Inferior parietal cortex (tissue), 1 donor: ENCODE measurements around the gene GRIN1.

Experiments used
- DNase-seq: peaks from one replicate; pipeline ENCODE4 v3.0.0-alpha.2; 2016; ENCODE audit errors: extremely low spot score

GRIN1 gene

DNA sequence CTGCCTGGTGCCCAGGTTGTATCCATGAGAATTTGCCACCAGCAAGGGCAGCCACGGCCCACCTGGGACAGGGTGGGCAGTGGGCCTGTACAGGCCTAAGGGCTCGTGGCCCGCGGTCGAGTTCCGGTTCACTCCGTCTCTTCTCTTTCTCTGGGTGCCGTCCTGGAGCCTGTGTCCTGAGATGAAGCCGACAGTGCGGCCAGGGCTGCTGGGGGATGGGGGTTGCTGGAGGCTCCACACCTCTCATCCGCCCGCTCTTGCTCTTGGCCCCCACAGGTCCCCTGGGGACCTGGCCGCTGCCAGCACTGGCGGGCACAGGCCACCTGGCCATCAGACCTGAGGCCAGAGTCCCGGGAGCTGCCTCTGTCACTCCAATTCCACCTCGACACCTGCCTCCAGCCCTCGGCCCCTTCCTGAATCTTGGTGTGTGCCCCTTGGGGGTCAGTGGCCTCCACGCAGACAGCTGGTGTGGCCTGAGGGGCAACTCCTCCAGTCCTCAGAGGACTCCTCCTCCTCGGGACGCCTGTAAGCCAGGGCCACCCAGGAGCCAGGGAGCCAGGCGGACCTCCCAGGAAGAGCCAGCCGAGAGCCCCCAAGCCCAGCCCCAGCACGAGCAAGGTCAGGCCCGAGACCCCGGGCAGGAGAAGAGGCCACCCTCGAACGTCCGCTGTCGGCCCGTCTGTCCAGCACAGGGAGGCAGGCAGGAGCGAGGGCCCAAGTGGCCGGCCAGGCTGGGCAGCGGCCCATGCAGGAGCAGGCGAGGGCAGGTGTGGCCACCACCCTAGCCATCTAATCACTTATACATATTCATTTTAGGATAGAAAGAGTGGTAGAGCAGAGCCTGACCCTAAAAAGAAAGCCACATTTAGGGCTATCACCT, 25.7 kb downstream of the GRIN1 start:
- no peak for DNase-seq

DNA sequence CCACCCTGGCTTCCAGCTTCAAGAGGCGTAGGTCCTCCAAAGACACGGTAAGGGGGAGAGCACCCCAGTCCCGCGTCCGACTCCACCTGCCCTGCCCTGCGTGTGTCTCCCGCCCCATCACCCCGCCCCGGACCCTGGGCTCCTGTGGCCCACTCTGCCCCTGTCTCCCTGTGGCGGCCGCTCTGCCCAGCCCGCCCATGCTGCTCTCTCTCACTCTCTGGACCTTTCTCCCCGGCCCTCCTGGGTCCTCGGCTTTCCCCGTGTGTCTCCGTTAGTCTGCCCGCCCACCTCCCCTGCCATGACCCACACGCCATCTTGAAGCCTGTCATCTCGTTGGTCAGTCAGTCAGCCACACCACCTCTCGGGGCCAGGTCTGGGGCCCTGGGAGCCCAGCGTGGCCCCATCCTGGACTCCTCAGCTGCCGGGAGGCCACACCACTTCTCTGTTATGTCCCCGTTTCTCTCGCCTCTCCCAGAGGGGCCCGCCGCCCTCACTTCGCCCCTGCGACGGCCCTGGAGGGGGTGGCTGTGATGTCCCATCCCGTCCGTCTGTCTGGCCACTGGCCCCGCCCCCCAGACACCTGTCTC, 26.4 kb downstream of the GRIN1 start:
- DNase-seq, result no peak

DNA sequence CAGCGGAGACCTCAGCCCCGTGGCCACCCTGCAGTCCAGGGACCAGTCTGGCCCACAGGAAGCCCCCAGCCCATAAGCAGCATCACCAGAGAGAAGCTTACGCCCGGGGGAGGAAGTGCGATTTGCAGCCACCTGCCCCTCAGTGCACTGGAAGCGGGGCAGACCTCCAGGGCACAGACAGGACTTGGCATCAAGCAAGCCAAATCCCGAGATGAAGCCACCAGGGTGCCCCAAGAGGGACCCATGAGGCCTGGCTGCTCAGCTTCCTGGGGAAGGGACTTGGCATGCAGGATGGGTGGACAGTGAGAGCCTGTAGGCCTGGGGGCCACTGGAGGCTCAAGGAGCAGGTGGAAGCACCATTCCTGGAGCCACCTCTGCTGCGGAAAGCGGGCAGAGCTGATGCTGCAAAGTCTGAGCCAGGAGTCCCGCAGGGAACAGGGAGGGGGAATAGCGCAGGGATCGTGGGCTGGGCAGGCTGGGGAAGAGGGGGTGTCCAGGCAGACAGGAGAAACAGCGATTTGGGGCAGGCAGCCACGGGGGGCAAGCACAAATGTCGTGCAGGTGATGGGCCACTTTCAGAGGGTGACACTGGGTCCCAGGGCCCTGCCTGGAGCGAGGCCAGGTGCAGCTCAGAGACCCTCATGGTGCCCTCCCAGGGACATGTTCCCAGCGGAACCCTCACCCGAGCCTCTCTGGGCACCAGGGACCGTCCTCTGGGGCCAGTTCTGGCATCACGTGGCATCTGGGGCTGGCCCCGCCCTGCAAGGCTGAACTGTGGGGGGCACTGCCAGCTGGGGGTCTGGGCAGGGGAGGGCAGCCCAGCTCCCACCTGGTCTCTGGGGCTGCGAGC, 27.7 kb downstream of the GRIN1 start:
- no peak for DNase-seq

DNA sequence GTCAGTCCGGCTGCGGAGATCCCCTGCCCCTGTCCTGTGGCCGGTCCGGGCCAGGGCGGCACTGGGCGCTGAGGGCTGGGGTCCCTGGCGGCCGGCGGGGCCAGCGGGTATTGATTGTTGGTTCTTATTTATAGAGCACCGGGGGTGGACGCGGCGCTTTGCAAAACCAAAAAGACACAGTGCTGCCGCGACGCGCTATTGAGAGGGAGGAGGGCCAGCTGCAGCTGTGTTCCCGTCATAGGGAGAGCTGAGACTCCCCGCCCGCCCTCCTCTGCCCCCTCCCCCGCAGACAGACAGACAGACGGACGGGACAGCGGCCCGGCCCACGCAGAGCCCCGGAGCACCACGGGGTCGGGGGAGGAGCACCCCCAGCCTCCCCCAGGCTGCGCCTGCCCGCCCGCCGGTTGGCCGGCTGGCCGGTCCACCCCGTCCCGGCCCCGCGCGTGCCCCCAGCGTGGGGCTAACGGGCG, 28.4 kb downstream of the GRIN1 start:
- DNase-seq, result no peak

DNA sequence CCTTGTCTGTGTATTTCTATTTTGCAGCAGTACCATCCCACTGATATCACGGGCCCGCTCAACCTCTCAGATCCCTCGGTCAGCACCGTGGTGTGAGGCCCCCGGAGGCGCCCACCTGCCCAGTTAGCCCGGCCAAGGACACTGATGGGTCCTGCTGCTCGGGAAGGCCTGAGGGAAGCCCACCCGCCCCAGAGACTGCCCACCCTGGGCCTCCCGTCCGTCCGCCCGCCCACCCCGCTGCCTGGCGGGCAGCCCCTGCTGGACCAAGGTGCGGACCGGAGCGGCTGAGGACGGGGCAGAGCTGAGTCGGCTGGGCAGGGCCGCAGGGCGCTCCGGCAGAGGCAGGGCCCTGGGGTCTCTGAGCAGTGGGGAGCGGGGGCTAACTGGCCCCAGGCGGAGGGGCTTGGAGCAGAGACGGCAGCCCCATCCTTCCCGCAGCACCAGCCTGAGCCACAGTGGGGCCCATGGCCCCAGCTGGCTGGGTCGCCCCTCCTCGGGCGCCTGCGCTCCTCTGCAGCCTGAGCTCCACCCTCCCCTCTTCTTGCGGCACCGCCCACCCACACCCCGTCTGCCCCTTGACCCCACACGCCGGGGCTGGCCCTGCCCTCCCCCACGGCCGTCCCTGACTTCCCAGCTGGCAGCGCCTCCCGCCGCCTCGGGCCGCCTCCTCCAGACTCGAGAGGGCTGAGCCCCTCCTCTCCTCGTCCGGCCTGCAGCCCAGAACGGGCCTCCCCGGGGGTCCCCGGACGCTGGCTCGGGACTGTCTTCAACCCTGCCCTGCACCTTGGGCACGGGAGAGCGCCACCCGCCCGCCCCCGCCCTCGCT, 29.0 kb downstream of the GRIN1 start:
- no peak for DNase-seq

DNA sequence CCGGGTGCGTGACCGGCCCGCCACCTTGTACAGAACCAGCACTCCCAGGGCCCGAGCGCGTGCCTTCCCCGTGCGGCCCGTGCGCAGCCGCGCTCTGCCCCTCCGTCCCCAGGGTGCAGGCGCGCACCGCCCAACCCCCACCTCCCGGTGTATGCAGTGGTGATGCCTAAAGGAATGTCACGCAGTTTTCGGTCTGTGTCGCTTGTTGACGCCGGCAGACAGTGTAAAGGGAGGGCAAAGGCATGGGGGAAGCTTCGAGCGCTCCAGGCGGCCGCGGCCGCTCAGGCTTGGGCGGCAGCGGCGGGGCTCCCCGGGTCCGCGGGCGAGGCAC, 29.6 kb downstream of the GRIN1 start:
- no peak for DNase-seq

DNA sequence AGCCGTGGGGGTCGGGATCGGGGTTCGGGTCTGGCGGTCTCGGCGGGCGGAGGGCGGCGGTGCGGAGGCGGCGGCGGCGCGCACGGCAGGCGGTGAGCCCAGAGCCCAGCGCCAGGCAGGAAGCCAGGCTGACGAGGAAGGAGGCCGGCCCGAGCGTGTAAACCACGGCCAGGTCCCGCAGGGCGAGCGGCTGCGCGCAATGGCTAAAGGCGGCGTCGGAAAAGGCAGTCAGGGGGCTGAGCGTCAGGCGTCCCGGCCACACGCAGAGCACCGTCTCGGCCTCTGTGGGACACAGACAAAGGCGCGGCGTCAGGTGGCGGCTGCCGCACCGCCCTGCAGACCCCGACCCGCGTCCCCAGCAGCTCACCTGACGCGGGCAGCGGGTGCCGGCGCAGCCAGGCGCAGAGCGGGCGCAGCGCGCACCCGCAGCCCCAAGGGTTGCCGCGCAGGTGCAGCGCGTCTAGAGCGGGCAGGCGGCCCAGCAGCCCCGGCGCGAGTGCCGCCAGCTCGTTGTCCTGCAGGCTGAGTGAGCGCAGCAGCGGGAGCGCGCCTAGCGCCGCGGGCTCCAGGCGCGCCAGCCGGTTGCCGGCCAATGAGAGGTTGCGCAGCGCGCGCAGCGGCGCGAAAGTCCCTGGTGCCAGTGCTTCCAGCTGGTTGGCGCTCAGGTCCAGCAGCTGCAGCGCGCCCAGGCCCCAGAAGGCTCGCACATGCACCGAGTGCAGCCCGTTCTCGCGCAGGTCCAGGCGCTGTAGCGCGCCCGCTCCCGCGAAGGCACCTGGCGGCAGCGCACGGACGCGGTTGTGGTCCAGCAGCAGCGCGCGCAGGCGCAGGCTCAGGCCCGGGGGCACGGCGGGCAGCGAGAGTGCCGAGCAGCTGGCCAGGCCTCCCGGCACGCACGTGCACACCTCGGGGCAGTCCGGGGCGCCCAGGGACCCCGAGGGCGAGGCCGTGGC, 30.2 kb downstream of the GRIN1 start:
- no peak for DNase-seq

DNA sequence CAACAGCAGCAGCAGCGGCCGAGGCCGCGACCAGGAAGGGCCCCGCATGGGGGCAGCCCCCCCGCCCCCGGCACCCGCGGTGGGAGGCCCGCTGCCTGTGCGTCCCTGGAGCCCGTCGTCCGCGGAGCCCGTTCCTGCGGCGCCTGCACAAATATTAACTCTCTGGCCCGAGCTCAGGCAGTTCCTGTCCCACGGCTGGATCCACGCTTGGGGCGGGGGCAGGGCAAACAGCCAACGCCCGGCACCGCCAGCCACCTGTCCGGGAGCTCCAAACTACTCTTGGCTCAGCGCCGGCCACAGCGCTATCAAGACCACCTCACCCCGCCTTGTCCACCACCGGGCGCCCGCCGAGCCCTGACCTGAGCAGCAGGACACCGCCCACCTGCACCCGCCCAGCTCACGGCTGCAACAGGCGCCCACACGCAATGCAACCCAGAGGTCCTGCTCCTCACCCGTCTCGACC, 31.0 kb downstream of the GRIN1 start, which contains the start of gene LRRC26:
Gene LRRC26, minus strand, starts transcription at position 156 of the 463 bp plus-strand sequence. Its CDS starts 108 bp downstream, at position 48.
- no peak for DNase-seq

DNA sequence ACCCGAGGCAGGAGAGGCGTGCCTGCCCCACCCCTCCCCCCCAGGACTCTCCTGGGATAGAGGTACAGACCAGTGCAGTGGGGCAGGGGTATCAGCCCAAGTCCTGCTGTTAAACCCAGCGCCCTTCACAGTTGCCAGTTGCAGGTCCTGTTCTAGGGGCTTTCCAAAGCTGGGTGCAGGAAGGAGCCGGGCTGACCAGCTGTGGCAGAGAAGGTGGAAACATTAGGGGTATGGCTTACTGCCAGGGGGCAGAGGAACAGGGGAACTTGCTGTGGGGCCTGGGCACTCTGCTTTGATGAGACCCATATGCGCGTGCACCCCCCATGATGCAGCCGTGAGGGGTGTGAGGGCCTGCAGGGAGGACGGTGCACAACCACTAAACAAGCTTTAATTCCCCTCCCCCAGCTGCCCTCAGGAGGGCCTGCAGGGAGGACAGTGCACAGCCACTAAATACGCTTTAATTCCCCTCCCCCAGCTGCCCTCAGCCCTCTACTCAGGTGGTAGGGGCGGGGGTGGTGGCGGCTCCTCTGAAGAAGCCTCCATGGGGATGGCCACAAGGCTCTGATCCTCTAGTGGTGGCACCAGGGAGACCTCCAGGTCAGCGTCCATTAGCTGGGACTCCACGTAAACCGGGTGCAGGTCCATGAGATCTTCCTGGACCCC, 31.7 kb downstream of the GRIN1 start:
- DNase-seq, result no peak

DNA sequence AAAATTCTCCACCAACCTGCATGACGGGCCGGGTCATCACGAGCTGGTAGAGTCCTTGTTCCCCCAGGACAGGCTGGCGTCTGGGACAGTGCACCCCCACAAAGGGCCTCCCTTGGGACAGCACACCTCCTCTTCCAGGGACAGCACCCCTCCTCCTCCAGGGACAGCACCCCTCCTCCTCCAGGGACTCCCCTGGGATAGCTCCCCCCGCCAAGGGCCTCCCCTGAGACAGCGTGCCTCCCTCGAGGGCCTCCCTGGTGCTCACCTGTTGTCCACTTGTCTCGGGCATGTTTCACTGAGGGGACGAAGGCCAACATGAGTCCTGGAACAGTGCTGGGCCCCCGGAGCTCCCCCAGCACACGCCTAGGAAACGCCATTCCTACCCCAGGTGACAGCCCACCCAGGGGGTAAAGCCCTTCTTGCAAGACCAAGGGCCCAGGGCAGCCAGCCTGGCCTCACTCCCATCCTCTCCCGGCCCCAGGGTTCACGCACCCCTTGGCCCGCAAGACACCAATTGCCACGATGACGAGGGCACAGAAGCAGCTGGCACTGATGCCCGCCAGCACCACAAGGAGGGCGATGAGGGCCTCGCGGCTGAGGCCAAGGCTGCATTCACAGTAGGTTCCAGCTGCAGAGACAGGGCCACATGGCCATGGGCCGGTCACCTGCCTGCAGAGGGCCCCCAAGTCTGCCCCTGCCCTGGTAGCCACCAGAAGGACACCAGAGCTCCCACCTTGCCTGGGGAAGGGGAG, 32.4 kb downstream of the GRIN1 start:
- no peak for DNase-seq

DNA sequence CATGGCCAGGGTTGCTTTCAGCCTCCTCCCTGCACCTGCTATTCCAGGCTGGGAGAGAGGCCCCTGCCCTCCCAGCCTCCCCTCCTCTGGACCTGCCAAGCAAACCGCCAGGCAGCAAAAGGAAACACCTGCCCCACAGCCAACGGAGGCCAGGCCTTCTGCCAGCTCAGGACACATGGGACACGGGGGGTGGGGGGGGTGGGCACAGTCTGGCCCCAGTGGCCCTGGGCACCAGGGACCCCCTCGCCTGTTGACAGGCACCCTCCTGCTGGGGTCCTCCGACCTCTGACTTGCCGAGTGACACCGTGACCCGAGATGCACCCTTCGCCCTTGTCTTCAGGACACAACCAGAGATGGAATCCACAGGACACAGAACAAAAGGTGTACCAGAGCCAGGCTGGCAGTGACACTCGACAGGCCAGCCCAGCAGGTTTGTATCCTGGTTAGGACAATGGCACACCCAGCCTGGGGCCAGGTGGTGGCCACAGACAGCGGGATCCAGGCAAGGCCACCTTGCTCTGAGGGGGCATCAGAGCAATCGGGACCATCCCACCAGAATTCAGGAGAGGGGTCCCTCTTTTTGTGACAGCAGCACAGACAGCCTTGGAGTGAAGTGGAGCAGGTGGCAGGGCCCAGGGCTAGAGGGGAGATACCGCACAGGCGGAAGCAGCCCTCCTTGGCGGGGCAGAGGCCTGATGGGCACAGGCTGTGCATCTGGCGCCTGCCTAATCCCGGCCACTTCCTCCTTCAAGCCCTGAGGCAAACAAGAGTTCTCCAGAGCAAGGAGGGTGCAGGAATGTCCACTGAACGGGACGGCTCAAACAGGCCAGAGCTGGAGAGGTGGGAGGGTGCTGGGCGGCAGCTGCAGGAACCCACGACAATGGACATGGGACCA, 34.2 kb downstream of the GRIN1 start:
- DNase-seq, result no peak

DNA sequence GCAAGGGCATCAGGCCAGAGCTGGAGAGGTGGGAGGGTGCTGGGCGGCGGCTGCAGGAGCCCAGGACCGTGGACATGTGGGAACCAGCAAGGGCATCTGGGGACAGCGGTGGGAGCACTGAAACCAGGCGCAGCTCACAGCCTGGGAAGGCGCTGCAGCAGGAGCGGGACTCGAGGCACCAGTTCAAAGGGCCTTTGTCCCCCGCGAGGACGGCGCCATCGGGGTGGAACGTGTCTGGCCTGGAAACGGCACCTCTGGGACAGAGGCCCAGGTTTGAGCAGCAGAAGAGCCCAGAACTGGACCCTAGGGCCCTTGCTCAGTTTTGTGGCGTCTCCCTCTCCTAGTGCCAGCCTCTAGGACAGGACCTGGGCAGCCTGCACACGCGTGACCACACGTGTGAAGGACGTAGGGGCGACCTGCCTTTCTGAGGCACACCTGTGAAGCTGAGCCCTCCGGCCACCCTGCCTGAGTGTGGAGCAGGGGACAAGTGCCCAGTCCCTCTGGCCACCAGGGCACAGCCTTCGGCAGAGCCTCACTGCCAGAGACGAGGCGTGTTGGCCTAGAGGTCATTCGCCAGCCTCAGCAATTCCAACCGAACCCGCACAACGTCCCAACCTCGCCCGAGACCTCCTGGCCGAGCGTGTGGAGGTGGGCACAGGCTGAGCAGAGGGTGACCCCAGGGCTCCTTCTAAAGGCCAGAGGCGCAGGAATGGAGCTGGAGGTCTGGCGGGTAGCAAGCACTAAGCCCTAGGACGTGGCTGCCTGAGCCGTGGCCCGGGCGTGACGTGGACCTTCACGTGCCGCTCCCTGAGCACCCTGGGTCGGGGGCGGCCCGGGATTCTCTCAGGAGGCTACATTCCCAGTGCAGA, 35.1 kb downstream of the GRIN1 start:
- DNase-seq, result no peak

DNA sequence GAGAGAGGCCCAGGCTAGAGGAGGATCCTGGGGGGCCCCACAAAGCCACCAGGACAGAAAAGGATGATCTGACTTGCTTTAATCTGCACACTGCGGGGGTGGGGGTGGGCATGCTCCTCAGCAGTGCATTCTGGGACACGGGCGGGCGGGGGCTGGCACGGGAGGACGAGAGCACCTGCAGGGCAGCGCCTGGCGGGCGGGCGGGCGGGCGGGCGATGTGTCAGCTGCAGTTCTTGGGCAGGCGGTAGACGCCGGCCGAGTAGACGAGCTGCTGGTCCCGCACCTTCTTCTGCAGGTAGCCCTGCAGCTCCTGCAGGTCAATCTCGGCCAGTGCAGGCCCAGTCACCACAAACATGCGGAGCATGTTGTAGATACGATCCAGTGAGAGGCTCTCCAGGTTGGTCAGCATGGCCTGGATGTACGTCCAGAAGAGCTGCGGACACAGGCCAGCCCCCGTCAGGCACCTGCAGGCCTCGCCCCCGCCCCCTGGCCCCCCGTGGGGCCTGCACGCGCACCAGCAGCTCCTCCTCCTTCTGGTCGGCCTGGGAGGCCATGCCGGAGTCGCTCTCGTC, 35.9 kb downstream of the GRIN1 start:
- no peak for DNase-seq

DNA sequence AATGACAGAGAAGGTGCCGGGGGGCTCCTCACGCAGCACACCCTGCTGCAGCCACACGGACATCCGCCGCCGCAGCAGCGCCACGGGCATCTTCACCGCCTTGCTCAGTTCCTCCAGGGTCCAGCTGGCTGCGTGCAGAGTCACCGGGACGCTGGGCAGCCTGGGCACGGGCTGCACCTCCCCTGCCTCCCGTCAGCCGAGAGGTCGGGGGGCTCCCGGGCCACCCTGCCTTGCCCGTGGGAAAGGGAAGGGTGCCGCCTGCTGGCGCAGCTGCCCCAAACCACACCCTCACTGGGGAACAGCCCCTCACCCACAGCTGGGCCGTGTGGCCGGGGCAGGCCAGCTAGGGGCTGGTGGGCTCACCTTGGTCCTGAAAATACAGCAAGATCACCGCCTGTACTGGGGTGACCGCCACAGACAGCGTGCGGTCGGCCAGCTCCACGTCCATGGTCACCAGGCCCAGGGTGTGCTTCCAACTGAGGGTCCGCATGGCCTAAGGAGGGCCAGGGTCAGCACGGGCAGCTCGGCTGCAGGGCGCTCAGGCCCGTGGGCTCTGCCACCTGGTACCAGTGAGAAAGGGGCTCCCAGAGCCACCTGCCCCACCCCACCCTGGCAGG, 36.5 kb downstream of the GRIN1 start:
- DNase-seq, result no peak

DNA sequence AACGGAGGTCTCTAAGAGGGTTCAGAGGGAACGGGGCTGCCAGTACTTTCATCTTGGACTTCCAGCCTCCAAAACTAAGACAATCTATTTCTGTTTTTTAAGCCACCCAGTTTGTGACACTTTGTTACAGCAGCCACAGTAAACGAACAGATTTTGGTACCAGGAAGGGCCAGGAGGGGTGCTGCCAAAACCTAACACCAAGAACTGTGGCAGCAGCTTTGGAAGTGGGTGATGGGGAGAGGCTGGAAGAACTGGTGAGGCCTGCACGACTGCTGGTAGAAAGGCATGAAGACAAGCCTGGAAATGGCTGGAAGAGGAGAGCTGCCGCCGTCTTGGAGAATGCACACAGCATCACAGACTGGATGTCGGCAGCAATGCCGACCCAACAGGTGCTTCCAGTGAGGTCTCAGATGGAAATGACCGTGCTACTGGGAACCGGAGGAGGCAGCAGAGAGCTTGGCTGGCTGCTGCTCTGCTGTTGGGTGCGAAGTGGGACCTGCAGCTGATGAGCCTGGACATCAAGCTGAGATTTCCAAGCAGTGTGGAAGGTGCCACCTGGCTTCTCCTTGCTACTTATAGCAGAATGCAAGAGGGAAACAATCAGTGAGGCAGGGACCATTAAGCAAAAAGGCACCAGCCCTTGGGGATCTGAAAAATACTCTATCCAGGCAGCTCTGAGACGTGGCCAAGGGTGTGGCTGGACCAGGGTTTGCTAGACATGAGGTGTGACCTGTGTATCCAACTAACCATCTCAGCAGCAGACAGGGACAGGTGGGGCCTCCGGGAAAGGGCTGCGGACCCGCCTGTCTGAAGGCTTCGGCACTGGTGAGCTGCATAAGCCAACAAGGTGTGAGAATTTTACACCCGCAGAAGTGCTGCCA, 37.6 kb downstream of the GRIN1 start:
- no peak for DNase-seq
